Trophoblast cell (in vitro differentiated cells and primary cell): ENCODE data around the gene SPATA25.

Experiments used
- DNase-seq, 2 donors: peaks; one replicate each; pipeline ENCODE4 v3.0.0-alpha.2; 2016
- H2AFZ ChIP-seq: 2 replicates; pipeline ENCODE4 v1.6.1; 2013; ENCODE audit warnings: low read length, moderate library complexity, mild to moderate bottlenecking; ENCODE audit not compliant: insufficient read depth, poor library complexity
- H2AK5ac ChIP-seq: 2 replicates; pipeline ENCODE4 v1.6.1; 2013; ENCODE audit warnings: mild to moderate bottlenecking, low read length
- H2BK120ac ChIP-seq: 2 replicates; pipeline ENCODE4 v1.6.1; 2013; ENCODE audit warnings: low read length, mild to moderate bottlenecking, moderate library complexity; ENCODE audit not compliant: insufficient read depth, poor library complexity
- H2BK12ac ChIP-seq: 2 replicates; pipeline ENCODE4 v1.6.1; 2013; ENCODE audit warnings: mild to moderate bottlenecking, low read length, moderate library complexity
- H2BK5ac ChIP-seq: 2 replicates; pipeline ENCODE4 v1.6.1; 2013; ENCODE audit warnings: low read length, low read depth, moderate library complexity, mild to moderate bottlenecking; ENCODE audit not compliant: poor library complexity
- H3K14ac ChIP-seq: 2 replicates; pipeline ENCODE4 v1.6.1; 2013; ENCODE audit warnings: mild to moderate bottlenecking, low read length
- H3K18ac ChIP-seq: 2 replicates; pipeline ENCODE4 v1.6.1; 2013; ENCODE audit warnings: mild to moderate bottlenecking, low read length
- H3K23ac ChIP-seq: 2 replicates; pipeline ENCODE4 v1.6.1; 2013; ENCODE audit warnings: low read length
- H3K27ac ChIP-seq: 2 replicates; pipeline ENCODE4 v1.5.1; 2013; ENCODE audit warnings: low read depth, mild to moderate bottlenecking, inconsistent platforms, low read length, moderate library complexity
- H3K27me3 ChIP-seq: 2 replicates; pipeline ENCODE4 v1.6.1; 2013; ENCODE audit warnings: inconsistent platforms, mild to moderate bottlenecking, low read length, moderate library complexity; ENCODE audit not compliant: insufficient read depth
- H3K36me3 ChIP-seq, 2 experiments: 1 replicate in 1 of 2; 2 replicates in 1 of 2; pipeline ENCODE4 v1.6.1; 2013; ENCODE audit warnings: low read length in 2 of 2, mild to moderate bottlenecking in 2 of 2, moderate library complexity in 1 of 2; ENCODE audit not compliant: insufficient read depth in 2 of 2, control insufficient read depth in 1 of 2
- H3K4ac ChIP-seq: 2 replicates; pipeline ENCODE4 v1.6.1; 2013; ENCODE audit warnings: low read depth, mild to moderate bottlenecking, low read length, moderate library complexity
- H3K4me1 ChIP-seq, 2 experiments: 1 replicate in 1 of 2; 2 replicates in 1 of 2; pipeline ENCODE4 v1.6.1; 2013; ENCODE audit warnings: low read length in 2 of 2, mild to moderate bottlenecking in 2 of 2, moderate library complexity in 1 of 2; ENCODE audit not compliant: insufficient read depth in 2 of 2, control insufficient read depth in 1 of 2
- H3K4me2 ChIP-seq: 2 replicates; pipeline ENCODE4 v1.6.1; 2013; ENCODE audit warnings: inconsistent platforms, mild to moderate bottlenecking, low read length, moderate library complexity
- H3K4me3 ChIP-seq: 2 replicates; pipeline ENCODE4 v1.5.1; 2013; ENCODE audit warnings: mild to moderate bottlenecking, low read depth, low read length, inconsistent platforms
- H3K79me1 ChIP-seq: one replicate; pipeline ENCODE4 v1.6.1; 2013; ENCODE audit warnings: low read length
- H3K79me2 ChIP-seq: 2 replicates; pipeline ENCODE4 v1.6.1; 2013; ENCODE audit warnings: low read length, mild to moderate bottlenecking; ENCODE audit not compliant: control insufficient read depth, insufficient read depth, poor library complexity
- H3K9ac ChIP-seq: 2 replicates; pipeline ENCODE4 v1.6.1; 2013; ENCODE audit warnings: mild to moderate bottlenecking, low read length
- H3K9me3 ChIP-seq: 2 replicates; pipeline ENCODE4 v1.6.1; 2013; ENCODE audit warnings: low read depth, mild to moderate bottlenecking, control low read depth, inconsistent platforms, low read length; ENCODE audit not compliant: insufficient read depth
- H4K12ac ChIP-seq: 2 replicates; pipeline ENCODE4 v1.6.1; 2013; ENCODE audit warnings: low read depth, mild to moderate bottlenecking, low read length, moderate library complexity
- H4K8ac ChIP-seq: 2 replicates; pipeline ENCODE4 v1.6.1; 2013; ENCODE audit warnings: low read depth, mild to moderate bottlenecking, low read length, moderate library complexity
- H4K91ac ChIP-seq: one replicate; pipeline ENCODE4 v1.6.1; 2013; ENCODE audit warnings: low read depth, mild to moderate bottlenecking, low read length, moderate library complexity
- WGBS: extraction: QIAGEN DNeasy Blood & Tissue Kit; methylation state at CpG from one replicate; pipeline ENCODE4 v1.1.7; 2013; ENCODE audit warnings: missing lambda C conversion rate; ENCODE audit not compliant: insufficient read length, insufficient coverage; ENCODE audit errors: extremely low coverage; 5-methylcytosine and 5-hydroxymethylcytosine counted together

Gene SPATA25

DNA sequence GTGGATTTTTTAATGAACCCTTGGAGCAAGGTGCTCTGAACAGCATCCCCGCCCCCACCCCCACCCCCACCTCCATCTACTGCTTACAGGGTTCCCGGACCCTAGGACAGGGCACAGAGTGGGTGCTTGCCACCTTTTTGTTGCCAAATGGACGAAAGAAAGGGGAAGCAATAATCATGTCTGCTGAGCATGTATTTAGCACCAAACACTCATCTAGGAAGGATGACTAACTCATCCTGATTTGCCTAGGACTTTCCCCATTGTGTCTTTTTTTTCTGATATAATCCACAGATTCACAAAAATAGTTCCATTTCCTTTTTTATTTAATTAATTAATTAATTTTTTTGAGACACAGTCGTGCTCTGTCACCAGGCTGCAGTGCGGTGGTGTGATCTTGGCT is 25.7 kb upstream of the SPATA25 start:
- Histone ChIP-seq H3K23ac (no peak overlapping the region), H2BK120ac (no peak overlapping the region), H2BK5ac (no peak overlapping the region), H2BK12ac (no peak overlapping the region), H4K91ac (no peak overlapping the region), H3K27me3 (no peaks in the 10 kb centered on the region), H4K8ac (no peak overlapping the region), H3K14ac (no peak overlapping the region), H3K9me3 (no peaks in the 10 kb centered on the region), H3K4ac (no peak overlapping the region), H3K4me2 (no peak overlapping the region), H3K4me1 (peaks cover 11% of the 10 kb centered on the region in 2 experiments), H2AFZ (no peak overlapping the region), H3K9ac (no peak overlapping the region), H3K27ac (no peak overlapping the region), H4K12ac (no peak overlapping the region), H3K79me2 (no peaks in the 10 kb centered on the region), H3K4me3 (no peak overlapping the region), H3K18ac (no peak overlapping the region), H2AK5ac (no peak overlapping the region), H3K79me1 (peaks cover 10% of the 10 kb centered on the region), H3K36me3 (no peaks in the 10 kb centered on the region)
- DNase-seq = no peak
- WGBS = no CpG with 5 or more reads among the region's 5 CpGs

DNA sequence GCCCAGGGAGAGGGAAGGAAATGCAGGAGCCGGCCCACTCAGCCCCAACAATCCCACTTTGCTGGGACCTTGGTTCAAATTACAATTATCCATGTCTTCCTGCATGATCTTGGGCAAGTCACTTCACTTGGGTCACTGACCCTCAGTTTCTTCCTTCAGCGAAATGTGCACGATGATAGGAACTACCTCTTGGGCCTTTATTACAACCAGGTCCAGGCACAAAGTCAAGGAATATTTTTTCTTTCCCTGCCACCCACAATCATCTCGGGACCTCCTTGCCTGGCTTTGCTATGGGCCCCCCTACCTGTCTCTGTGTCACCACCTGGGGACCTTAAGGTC is 24.9 kb upstream of the SPATA25 start:
- Histone ChIP-seq H2BK12ac (no peak overlapping the region), H3K4ac (no peak overlapping the region), H3K9ac (no peak overlapping the region), H3K79me2 (no peaks in the 10 kb centered on the region), H4K12ac (peak overlapping the region; percentile 51), H3K4me3 (no peak overlapping the region), H3K36me3 (peaks cover 0 to 5% of the 10 kb centered on the region in 2 experiments), H3K23ac (no peak overlapping the region), H4K91ac (peak overlapping the region; percentile 31), H3K27ac (no peak overlapping the region), H3K27me3 (no peaks in the 10 kb centered on the region), H4K8ac (peak overlapping the region; percentile 62), H3K4me1 (peaks cover 11% of the 10 kb centered on the region in 2 experiments), H3K79me1 (peaks cover 10% of the 10 kb centered on the region), H2BK5ac (peak overlapping the region; percentile 46), H2AK5ac (no peak overlapping the region), H3K14ac (no peak overlapping the region), H2AFZ (peak overlapping the region; percentile 41), H3K18ac (no peak overlapping the region), H2BK120ac (peak overlapping the region; percentile 26), H3K9me3 (no peaks in the 10 kb centered on the region), H3K4me2 (peak overlapping the region; percentile 72)
- no CpG with 5 or more reads among the region's 4 CpGs for WGBS
- DNase-seq = no peak

GRCh38 chr20:45911486-45912343 is 24.3 kb upstream of the SPATA25 start, which contains the start of gene PLTP:
Gene PLTP (minus strand): TSS chr20:45912155. CDS start chr20:45911452, 703 bp downstream.
- Histone ChIP-seq H3K9me3 (no peaks in the 10 kb centered on the region), H2AFZ (peak within 1 kb of the TSS; percentile 41), H3K4me3 (peak within 1 kb of the TSS; percentile 63), H3K9ac (no peak within 1 kb of the TSS), H3K4ac (no peak within 1 kb of the TSS), H3K79me1 (peaks cover 10% of the 10 kb centered on the region), H4K91ac (peak within 1 kb of the TSS; percentile 31), H3K4me1 (peaks cover 11% of the 10 kb centered on the region in 2 experiments), H2AK5ac (no peak within 1 kb of the TSS), H4K12ac (peak within 1 kb of the TSS; percentile 73), H3K27me3 (no peaks in the 10 kb centered on the region), H4K8ac (peak within 1 kb of the TSS; percentile 79), H2BK12ac (no peak within 1 kb of the TSS), H3K27ac (peak within 1 kb of the TSS; percentile 22), H2BK120ac (peak within 1 kb of the TSS; percentile 26), H3K4me2 (peak within 1 kb of the TSS; percentile 72), H3K79me2 (no peaks in the 10 kb centered on the region), H3K18ac (peak within 1 kb of the TSS; percentile 5), H3K23ac (no peak within 1 kb of the TSS), H2BK5ac (peak within 1 kb of the TSS; percentile 46), H3K36me3 (peaks cover 0 to 5% of the 10 kb centered on the region in 2 experiments), H3K14ac (peak within 1 kb of the TSS; percentile 62)
- DNase-seq = no peak
- WGBS = no CpG with 5 or more reads among the region's 58 CpGs

DNA sequence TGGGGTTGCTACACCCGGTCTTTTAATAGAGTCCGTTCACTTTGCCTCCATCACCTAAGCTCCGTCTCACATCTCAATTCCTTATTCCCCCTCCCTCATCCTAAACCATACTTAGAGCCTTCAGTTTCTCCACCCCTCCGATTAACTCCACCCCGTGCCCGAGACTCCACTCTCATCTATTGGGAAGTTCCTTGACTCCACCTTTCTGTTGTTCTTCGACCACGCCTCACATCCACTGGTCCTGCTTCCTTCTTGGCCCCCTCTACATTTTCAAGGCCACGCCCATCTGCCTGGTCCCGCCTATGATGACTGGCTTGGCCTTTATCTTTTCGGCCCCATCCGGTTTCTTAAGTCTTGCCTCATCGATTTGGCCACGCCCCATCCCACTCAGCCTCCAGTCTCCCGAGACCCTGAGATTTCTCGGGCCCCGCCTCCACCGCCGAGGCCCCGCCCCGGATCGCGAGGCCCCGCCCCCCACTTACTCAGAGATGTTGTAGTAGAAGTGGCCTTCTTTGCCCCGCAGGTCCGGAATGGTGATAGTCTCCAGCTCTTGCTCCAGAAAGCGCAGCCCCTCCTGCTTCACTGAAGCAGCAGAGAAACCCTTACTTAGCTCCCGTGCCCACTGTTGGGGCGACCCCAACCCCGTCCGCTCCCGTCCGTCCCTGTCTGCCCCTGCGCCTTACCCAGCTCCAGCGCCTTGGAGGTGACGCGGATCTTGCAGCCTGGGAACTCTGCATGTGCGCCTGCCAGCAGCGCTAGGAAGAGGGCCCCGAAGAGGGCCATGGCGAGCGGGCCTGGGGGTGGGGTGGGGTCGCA is 23.5 kb upstream of the SPATA25 start:
- peak; percentile 97 to 99 for DNase-seq
- Histone ChIP-seq H3K4me1 (peaks cover 11 to 15% of the 10 kb centered on the region in 2 experiments), H3K4me3 (peak overlapping the region; percentile 55), H3K36me3 (peaks cover 2 to 5% of the 10 kb centered on the region in 2 experiments), H3K4ac (no peak overlapping the region), H3K4me2 (peak overlapping the region; percentile 72), H3K79me1 (peaks cover 10% of the 10 kb centered on the region), H3K9ac (no peak overlapping the region), H3K27me3 (no peaks in the 10 kb centered on the region), H3K14ac (peak overlapping the region; percentile 35), H3K9me3 (no peaks in the 10 kb centered on the region), H4K12ac (peak overlapping the region; percentile 39), H4K8ac (peak overlapping the region; percentile 40), H2AFZ (no peak overlapping the region), H3K79me2 (no peaks in the 10 kb centered on the region), H4K91ac (no peak overlapping the region), H2AK5ac (no peak overlapping the region), H3K27ac (peak overlapping the region; percentile 22), H3K23ac (no peak overlapping the region), H2BK5ac (no peak overlapping the region), H3K18ac (no peak overlapping the region), H2BK120ac (no peak overlapping the region), H2BK12ac (no peak overlapping the region)
- WGBS = no CpG with 5 or more reads among the region's 43 CpGs
